OCI-LY1 (cell line): Measurements from ENCODE around the gene SLC25A11.

Experiments used
- CTCF ChIP-seq: fragments of 200-600 bp; sonication (generic), shearing (Covaris generic); IDR thresholded peaks from 2 replicates; pipeline ENCODE4 v1.5.1; 2017; ENCODE audit warnings: mild to moderate bottlenecking, antibody characterized with exemption, low read length, moderate library complexity, mixed read lengths
- EZH2 ChIP-seq: fragments of 200-600 bp; sonication (generic), shearing (Covaris generic); IDR thresholded peaks from 2 replicates; pipeline ENCODE4 v1.8.0; 2017; ENCODE audit warnings: borderline replicate concordance, mixed run types, mild to moderate bottlenecking, antibody characterized with exemption, low read length, moderate library complexity, mixed read lengths

GRCh38 chr17:4944163-4944553, 4.3 kb upstream of the SLC25A11 start:
- no peak for TF ChIP-seq CTCF
- no peak for TF ChIP-seq EZH2
